ENCODE measurements around the gene NR1I3.

GRCh38 chr1:161265305-161265704, 27.3 kb upstream of the NR1I3 start:
- no peak for TF ChIP-seq CTCF (conservative IDR thresholded peaks at IDR 0.05; ENCODE audit: low read length)
- TF ChIP-seq EZH2phosphoT487 (IDR thresholded peaks at IDR 0.05; ENCODE audit: borderline replicate concordance, low read depth, low read length) = no peak
